ENCODE measurements around the gene MRPS27.

MRPS27 gene

DNA sequence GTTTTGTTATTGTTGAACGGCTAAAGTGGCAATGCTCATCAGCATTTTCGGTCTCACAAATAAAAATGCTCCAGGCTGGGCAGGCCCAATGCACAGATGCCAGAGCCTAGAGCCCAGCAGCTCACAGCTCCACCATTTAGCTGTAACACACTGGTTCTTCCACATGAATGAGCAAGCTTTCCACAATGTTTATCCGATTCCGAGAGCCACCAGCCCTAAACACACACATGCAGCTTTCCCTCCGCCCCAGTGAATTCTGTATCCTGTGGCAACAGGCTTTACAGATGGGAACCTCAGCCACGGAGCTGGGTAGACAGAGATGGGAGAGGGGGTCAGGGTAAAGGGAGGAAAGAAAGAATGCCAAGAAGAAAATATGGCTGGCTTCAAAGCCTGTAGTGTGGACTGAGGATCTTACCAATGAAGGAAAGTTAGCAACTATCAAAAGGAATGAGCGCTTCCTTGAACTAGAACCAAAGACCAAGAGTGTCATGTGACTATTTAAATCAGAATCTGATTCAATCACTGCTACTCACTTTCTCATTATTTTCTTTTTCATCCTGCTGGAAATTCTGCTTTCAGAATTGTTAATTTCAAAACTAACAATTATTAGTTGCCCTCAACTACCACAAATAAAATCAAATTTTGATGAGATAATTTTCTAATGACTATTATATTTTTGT is 77.1 kb downstream of the MRPS27 start:
- no peak overlapping the region for H3K27ac ChIP-seq (replicated peaks)
- no peak overlapping the region for H3K4me3 ChIP-seq (replicated peaks; ENCODE audit: insufficient read depth, low read length)
- no peaks in the 10 kb centered on the region for H3K27me3 ChIP-seq (ENCODE audit: insufficient read depth, poor library complexity, severe bottlenecking)
- no peak for DNase-seq (ENCODE audit: low read depth in 1 of 2, low spot score in 1 of 2)
- no peak for TF ChIP-seq REST (IDR thresholded peaks at IDR 0.05; ENCODE audit: insufficient replicate concordance, low read depth)
- TF ChIP-seq GABPA (IDR thresholded peaks at IDR 0.05; ENCODE audit: low read depth) = no peak
- no peak for TF ChIP-seq POLR2AphosphoS5 (IDR thresholded peaks at IDR 0.05; ENCODE audit: low read depth)
- TF ChIP-seq SPI1 (IDR thresholded peaks at IDR 0.05; ENCODE audit: borderline replicate concordance, low read depth) = no peak
- TF ChIP-seq CTCF (IDR thresholded peaks at IDR 0.05; ENCODE audit: insufficient read depth, low read length) = no peak

- no peak for TF ChIP-seq GABPA (IDR thresholded peaks at IDR 0.05; ENCODE audit: low read depth)
- TF ChIP-seq POLR2AphosphoS5 (IDR thresholded peaks at IDR 0.05; ENCODE audit: low read depth) = no peak
- TF ChIP-seq REST (IDR thresholded peaks at IDR 0.05; ENCODE audit: insufficient replicate concordance, low read depth) = no peak
- no peak for TF ChIP-seq SPI1 (IDR thresholded peaks at IDR 0.05; ENCODE audit: borderline replicate concordance, low read depth)
- TF ChIP-seq CTCF (IDR thresholded peaks at IDR 0.05; ENCODE audit: insufficient read depth, low read length) = no peak
- DNase-seq (ENCODE audit: low read depth in 1 of 2, low spot score in 1 of 2) = no peak
- H3K27ac ChIP-seq (replicated peaks) = no peak overlapping the region
- no peak overlapping the region for H3K4me3 ChIP-seq (replicated peaks; ENCODE audit: insufficient read depth, low read length)
- no peaks in the 10 kb centered on the region for H3K27me3 ChIP-seq (ENCODE audit: insufficient read depth, poor library complexity, severe bottlenecking)
Observed at GRCh38 chr5:72241346-72242003, 78.6 kb downstream of the MRPS27 start.

DNA sequence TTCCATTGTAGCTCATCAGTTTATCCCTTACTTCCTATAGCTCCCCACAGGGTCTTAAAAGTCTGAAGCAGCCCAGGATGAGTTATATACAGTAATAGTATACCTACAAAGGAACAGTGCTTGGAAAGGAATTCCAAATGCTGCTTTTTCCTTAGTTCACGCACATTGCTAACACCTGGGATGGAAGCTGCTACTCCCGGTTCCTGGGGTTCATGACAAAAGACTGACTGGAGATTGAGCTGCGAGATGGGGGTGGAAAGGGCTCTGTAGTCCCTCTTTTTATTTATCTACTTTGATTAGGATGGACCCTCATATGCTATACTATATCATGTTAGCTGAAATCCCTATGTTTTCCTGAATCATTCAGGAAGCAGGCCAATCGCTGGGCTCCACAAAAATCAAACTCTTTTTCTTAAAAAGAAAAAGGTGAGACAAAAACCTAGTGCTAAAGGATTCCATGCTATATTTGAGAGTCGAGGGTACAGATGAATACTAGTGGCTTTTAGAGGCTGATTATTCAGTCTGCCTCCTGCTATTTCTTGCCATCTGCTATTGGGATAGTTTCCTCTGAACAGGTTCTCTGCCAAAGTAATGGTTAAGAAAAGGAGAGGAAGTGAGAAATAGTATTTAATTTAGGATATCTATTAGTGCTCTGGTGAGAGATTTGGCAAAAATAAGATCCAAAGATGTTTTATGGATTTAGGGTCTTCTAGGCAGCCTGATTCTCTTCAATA is 81.2 kb downstream of the MRPS27 start:
- H3K27ac ChIP-seq (replicated peaks) = no peak overlapping the region
- H3K27me3 ChIP-seq (ENCODE audit: insufficient read depth, poor library complexity, severe bottlenecking) = no peaks in the 10 kb centered on the region
- no peak for DNase-seq (ENCODE audit: low read depth in 1 of 2, low spot score in 1 of 2)
- no peak for TF ChIP-seq REST (IDR thresholded peaks at IDR 0.05; ENCODE audit: insufficient replicate concordance, low read depth)
- TF ChIP-seq POLR2AphosphoS5 (IDR thresholded peaks at IDR 0.05; ENCODE audit: low read depth) = no peak
- no peak for TF ChIP-seq SPI1 (IDR thresholded peaks at IDR 0.05; ENCODE audit: borderline replicate concordance, low read depth)
- no peak for TF ChIP-seq GABPA (IDR thresholded peaks at IDR 0.05; ENCODE audit: low read depth)
- TF ChIP-seq CTCF (IDR thresholded peaks at IDR 0.05; ENCODE audit: insufficient read depth, low read length) = no peak
- no peak overlapping the region for H3K4me3 ChIP-seq (replicated peaks; ENCODE audit: insufficient read depth, low read length)
